Mesendoderm (in vitro differentiated cells): ENCODE data around the gene PSD2.

ENCODE experiments used
- DNase-seq: peaks from one replicate; pipeline ENCODE4 v3.0.0; 2013
- H2AK5ac ChIP-seq: 2 replicates; pipeline ENCODE4 v1.6.1; 2013; ENCODE audit warnings: low read length, inconsistent platforms
- H2BK120ac ChIP-seq: 2 replicates; pipeline ENCODE4 v1.6.1; 2013; ENCODE audit warnings: low read depth, mild to moderate bottlenecking, low read length, moderate library complexity, mixed read lengths
- H2BK15ac ChIP-seq: replicated peaks from 2 replicates; pipeline ENCODE4 v1.6.1; 2013; ENCODE audit warnings: low read depth, mild to moderate bottlenecking, moderate library complexity
- H2BK5ac ChIP-seq: 2 replicates; pipeline ENCODE4 v1.6.1; 2013; ENCODE audit warnings: low read length, inconsistent platforms
- H3K18ac ChIP-seq: 2 replicates; pipeline ENCODE4 v1.6.1; 2013; ENCODE audit warnings: mild to moderate bottlenecking, low read length, mixed read lengths
- H3K23ac ChIP-seq: one replicate; pipeline ENCODE4 v1.6.1; 2013; ENCODE audit warnings: low read length
- H3K27ac ChIP-seq: 2 replicates; pipeline ENCODE4 v1.5.1; 2013; ENCODE audit warnings: low read depth, mild to moderate bottlenecking, inconsistent platforms, low read length, moderate library complexity
- H3K27me3 ChIP-seq: 2 replicates; pipeline ENCODE4 v1.6.1; 2013; ENCODE audit warnings: low read length, control low read depth, mild to moderate bottlenecking, inconsistent platforms; ENCODE audit not compliant: insufficient read depth, poor library complexity
- H3K36me3 ChIP-seq: 2 replicates; pipeline ENCODE4 v1.6.1; 2013; ENCODE audit warnings: low read length, inconsistent platforms; ENCODE audit not compliant: control insufficient read depth, insufficient read depth
- H3K4ac ChIP-seq: one replicate; pipeline ENCODE4 v1.6.1; 2013; ENCODE audit warnings: low read depth, mild to moderate bottlenecking, low read length, moderate library complexity
- H3K4me1 ChIP-seq: 2 replicates; pipeline ENCODE4 v1.6.1; 2013; ENCODE audit warnings: low read depth, low read length, inconsistent platforms; ENCODE audit not compliant: control insufficient read depth
- H3K4me2 ChIP-seq: 2 replicates; pipeline ENCODE4 v1.6.1; 2013; ENCODE audit warnings: low read length
- H3K4me3 ChIP-seq: 2 replicates; pipeline ENCODE4 v1.5.1; 2013; ENCODE audit warnings: mild to moderate bottlenecking, low read length
- H3K56ac ChIP-seq: one replicate; pipeline ENCODE4 v1.6.1; 2013; ENCODE audit warnings: low read length
- H3K79me1 ChIP-seq: 2 replicates; pipeline ENCODE4 v1.6.1; 2013; ENCODE audit warnings: low read length, inconsistent platforms
- H3K79me2 ChIP-seq: 2 replicates; pipeline ENCODE4 v1.6.1; 2013; ENCODE audit warnings: mild to moderate bottlenecking, low read length; ENCODE audit not compliant: control insufficient read depth, insufficient read depth
- H3K9ac ChIP-seq: 2 replicates; pipeline ENCODE4 v1.6.1; 2013; ENCODE audit warnings: low read length, inconsistent platforms
- H4K5ac ChIP-seq: one replicate; pipeline ENCODE4 v1.6.1; 2013; ENCODE audit warnings: low read length
- H4K8ac ChIP-seq: one replicate; pipeline ENCODE4 v1.6.1; 2013; ENCODE audit warnings: low read depth, mild to moderate bottlenecking, control low read depth, low read length, moderate library complexity
- WGBS: extraction: QIAGEN DNeasy Blood & Tissue Kit; methylation state at CpG from one replicate; pipeline ENCODE4 v1.1.7; 2013; ENCODE audit warnings: low lambda C conversion rate, missing lambda C conversion rate; ENCODE audit not compliant: insufficient coverage; ENCODE audit errors: extremely low coverage; 5-methylcytosine and 5-hydroxymethylcytosine counted together

PSD2 gene

GRCh38 chr5:139872052-139872766 is 76.6 kb downstream of the PSD2 start:
- H4K8ac ChIP-seq = no peak overlapping the region
- no peak for DNase-seq
- no peak overlapping the region for H4K5ac ChIP-seq
- H2BK15ac ChIP-seq = no peak overlapping the region
- no peak overlapping the region for H3K27ac ChIP-seq
- no peak overlapping the region for H2AK5ac ChIP-seq
- no peak overlapping the region for H2BK120ac ChIP-seq
- no peaks in the 10 kb centered on the region for H3K79me1 ChIP-seq
- H3K4me1 ChIP-seq = no peaks in the 10 kb centered on the region
- no peaks in the 10 kb centered on the region for H3K36me3 ChIP-seq
- H3K23ac ChIP-seq = no peak overlapping the region
- H2BK5ac ChIP-seq = no peak overlapping the region
- H3K27me3 ChIP-seq = no peaks in the 10 kb centered on the region
- H3K4me3 ChIP-seq = no peak overlapping the region
- H3K18ac ChIP-seq = no peak overlapping the region
- no peak overlapping the region for H3K4me2 ChIP-seq
- no CpG with 5 or more reads among the region's 9 CpGs for WGBS
- H3K9ac ChIP-seq = no peak overlapping the region
- H3K79me2 ChIP-seq = no peaks in the 10 kb centered on the region
- H3K56ac ChIP-seq = no peak overlapping the region
- H3K4ac ChIP-seq = no peak overlapping the region

GRCh38 chr5:139872851-139873794 is 77.5 kb downstream of the PSD2 start:
- no peak overlapping the region for H4K8ac ChIP-seq
- no peak overlapping the region for H2BK15ac ChIP-seq
- no peak overlapping the region for H3K23ac ChIP-seq
- H3K56ac ChIP-seq = no peak overlapping the region
- no peaks in the 10 kb centered on the region for H3K36me3 ChIP-seq
- H3K18ac ChIP-seq = no peak overlapping the region
- H3K79me2 ChIP-seq = no peaks in the 10 kb centered on the region
- no peak overlapping the region for H2BK120ac ChIP-seq
- no peak overlapping the region for H3K4me2 ChIP-seq
- no peak overlapping the region for H3K27ac ChIP-seq
- no peak overlapping the region for H4K5ac ChIP-seq
- H3K27me3 ChIP-seq = no peaks in the 10 kb centered on the region
- WGBS = no CpG with 5 or more reads among the region's 16 CpGs
- H3K4me1 ChIP-seq = no peaks in the 10 kb centered on the region
- H3K9ac ChIP-seq = no peak overlapping the region
- no peak overlapping the region for H3K4me3 ChIP-seq
- DNase-seq = no peak
- no peak overlapping the region for H3K4ac ChIP-seq
- H3K79me1 ChIP-seq = no peaks in the 10 kb centered on the region
- no peak overlapping the region for H2BK5ac ChIP-seq
- H2AK5ac ChIP-seq = no peak overlapping the region

- no CpG with 5 or more reads among the region's 2 CpGs for WGBS
- Histone ChIP-seq H3K4me1 (no peaks in the 10 kb centered on the region), H2BK5ac (no peak overlapping the region), H4K5ac (no peak overlapping the region), H2AK5ac (no peak overlapping the region), H3K4me2 (no peak overlapping the region), H3K4ac (no peak overlapping the region), H3K27ac (no peak overlapping the region), H3K9ac (no peak overlapping the region), H2BK120ac (no peak overlapping the region), H3K23ac (no peak overlapping the region), H3K18ac (no peak overlapping the region), H3K79me2 (no peaks in the 10 kb centered on the region), H3K79me1 (no peaks in the 10 kb centered on the region), H3K56ac (no peak overlapping the region), H3K4me3 (no peak overlapping the region), H3K27me3 (no peaks in the 10 kb centered on the region), H2BK15ac (no peak overlapping the region), H4K8ac (no peak overlapping the region), H3K36me3 (no peaks in the 10 kb centered on the region)
- no peak for DNase-seq
These were observed 80.3 kb downstream of the PSD2 start for GRCh38 chr5:139875957-139876356.

- Histone ChIP-seq H3K9ac (no peak overlapping the region), H3K23ac (no peak overlapping the region), H3K4me1 (no peaks in the 10 kb centered on the region), H3K27ac (no peak overlapping the region), H3K79me2 (no peaks in the 10 kb centered on the region), H3K27me3 (no peaks in the 10 kb centered on the region), H4K5ac (no peak overlapping the region), H4K8ac (no peak overlapping the region), H3K36me3 (no peaks in the 10 kb centered on the region), H3K4ac (no peak overlapping the region), H3K4me3 (no peak overlapping the region), H3K4me2 (no peak overlapping the region), H2AK5ac (no peak overlapping the region), H2BK120ac (no peak overlapping the region), H3K56ac (no peak overlapping the region), H2BK5ac (no peak overlapping the region), H2BK15ac (no peak overlapping the region), H3K18ac (no peak overlapping the region), H3K79me1 (no peaks in the 10 kb centered on the region)
- DNase-seq = no peak
- no CpG with 5 or more reads among the region's 6 CpGs for WGBS
These were observed 81.6 kb downstream of the PSD2 start for GRCh38 chr5:139877129-139877597.

- Histone ChIP-seq H2BK120ac (no peak overlapping the region), H3K36me3 (no peaks in the 10 kb centered on the region), H4K5ac (no peak overlapping the region), H2BK15ac (no peak overlapping the region), H3K4me3 (no peak overlapping the region), H3K9ac (no peak overlapping the region), H3K4ac (no peak overlapping the region), H2BK5ac (no peak overlapping the region), H3K4me1 (no peaks in the 10 kb centered on the region), H3K56ac (no peak overlapping the region), H3K79me1 (no peaks in the 10 kb centered on the region), H3K79me2 (no peaks in the 10 kb centered on the region), H4K8ac (no peak overlapping the region), H3K4me2 (no peak overlapping the region), H3K23ac (no peak overlapping the region), H3K27ac (no peak overlapping the region), H3K18ac (no peak overlapping the region), H3K27me3 (no peaks in the 10 kb centered on the region), H2AK5ac (no peak overlapping the region)
- WGBS = no CpG with 5 or more reads among the region's 3 CpGs
- DNase-seq = no peak
These were observed 82.5 kb downstream of the PSD2 start for GRCh38 chr5:139878093-139878492.
